ENCODE data around the gene TBC1D9.

The TBC1D9 gene

GRCh38 chr4:140609548-140610425 lies 146.4 kb downstream of the TBC1D9 start:
- no peak for DNase-seq

- DNase-seq = no peak
Observed at GRCh38 chr4:140607852-140608251, 148.3 kb downstream of the TBC1D9 start.

GRCh38 chr4:140604544-140604943 lies 151.6 kb downstream of the TBC1D9 start:
- no peak for DNase-seq

- DNase-seq = no peak
Observed at GRCh38 chr4:140603286-140603685, 152.9 kb downstream of the TBC1D9 start.

- no peak for DNase-seq
Observed at GRCh38 chr4:140602714-140603113, 153.5 kb downstream of the TBC1D9 start.

- DNase-seq = no peak
Observed at GRCh38 chr4:140600408-140600807, 155.8 kb downstream of the TBC1D9 start.

GRCh38 chr4:140595065-140595464 lies 161.1 kb downstream of the TBC1D9 start:
- no peak for DNase-seq

- DNase-seq = no peak
Observed at GRCh38 chr4:140584439-140584838, 171.7 kb downstream of the TBC1D9 start.

- DNase-seq = no peak
Observed at GRCh38 chr4:140581078-140581477, 175.1 kb downstream of the TBC1D9 start.

GRCh38 chr4:140579278-140579677 lies 176.9 kb downstream of the TBC1D9 start:
- DNase-seq = no peak

- DNase-seq = no peak
Observed at GRCh38 chr4:140575489-140575888, 180.7 kb downstream of the TBC1D9 start.

- no peak for DNase-seq
Observed at GRCh38 chr4:140571620-140572019, 184.6 kb downstream of the TBC1D9 start.
